Spleen (tissue), 11 donors: Measurements from ENCODE around the gene PTPRN2. TPM values are rescaled to one million over a fixed set of nuclear protein-coding genes. Genes with fewer than 3 reads are reported as not detected.
A peak's percentile ranks its signal among the peaks of the same experiment; 100 is the strongest.

ENCODE experiments used
- DNase-seq: peaks from one replicate; pipeline ENCODE4 v3.0.0-alpha.2; 2020
- H3K27ac ChIP-seq, 8 donors: fragments of 200-600 bp; sonication (generic) in 7 of 8; 1 replicate in 4 of 8; 2 replicates in 4 of 8; pipeline versions ENCODE4 v1.5.0 to v1.8.0; 2016 to 2021; ENCODE audit warnings: inconsistent platforms in 4 of 8, mild to moderate bottlenecking in 4 of 8, moderate library complexity in 1 of 8
- H3K27me3 ChIP-seq, 7 donors: fragments of 200-600 bp; sonication (generic) in 6 of 7; replicated peaks in 1 of 7; 1 replicate in 4 of 7; 2 replicates in 3 of 7; pipeline versions ENCODE4 v1.5.0 to v1.8.0; 2016 to 2021; ENCODE audit warnings: inconsistent platforms in 3 of 7, mild to moderate bottlenecking in 1 of 7
- H3K36me3 ChIP-seq, 6 donors: fragments of 200-600 bp; sonication (generic) in 5 of 6; 1 replicate in 4 of 6; 2 replicates in 2 of 6; pipeline versions ENCODE4 v1.5.0 to v1.8.0; 2016 to 2021; ENCODE audit warnings: inconsistent platforms in 2 of 6
- H3K4me1 ChIP-seq, 6 donors: fragments of 200-600 bp; sonication (generic) in 5 of 6; 1 replicate in 3 of 6; 2 replicates in 3 of 6; pipeline versions ENCODE4 v1.5.0 to v1.8.0; 2016 to 2021; ENCODE audit warnings: inconsistent platforms in 3 of 6
- H3K4me3 ChIP-seq, 8 donors: fragments of 200-600 bp; sonication (generic) in 7 of 8; 1 replicate in 4 of 8; 2 replicates in 4 of 8; pipeline versions ENCODE4 v1.5.0 to v1.8.0; 2016 to 2021; ENCODE audit warnings: inconsistent platforms in 4 of 8, mild to moderate bottlenecking in 4 of 8, moderate library complexity in 2 of 8
- H3K9me3 ChIP-seq, 8 donors: fragments of 200-600 bp; sonication (generic) in 7 of 8; 1 replicate in 4 of 8; 2 replicates in 4 of 8; pipeline versions ENCODE4 v1.5.0 to v1.8.0; 2016 to 2021; ENCODE audit warnings: inconsistent platforms in 4 of 8
- CTCF ChIP-seq, 11 experiments: fragments of 200-600 bp in 7 of 11; fragments of 450-650 bp in 4 of 11; sonication (generic) in 4 of 11; IDR thresholded peaks in 8 of 11; conservative IDR thresholded peaks in 3 of 11; 1 replicate in 7 of 11; 2 replicates in 4 of 11; pipeline versions ENCODE4 v1.4.0 to v1.8.0; 2016 to 2021; ENCODE audit warnings: antibody characterized with exemption in 11 of 11, inconsistent platforms in 4 of 11, mild to moderate bottlenecking in 1 of 11
- POLR2A ChIP-seq, 3 donors: fragments of 450-650 bp; IDR thresholded peaks; one replicate each; pipeline ENCODE4 v1.5.1; 2017; ENCODE audit warnings: antibody characterized with exemption in 3 of 3, mild to moderate bottlenecking in 1 of 3
- POLR2AphosphoS5 ChIP-seq, 3 donors: sonication (generic); formaldehyde crosslinking; IDR thresholded peaks; one replicate each; pipeline ENCODE4 v1.5.1; 2017; ENCODE audit warnings: antibody characterized with exemption in 3 of 3
- WGBS, 5 donors: extraction: QIAGEN DNeasy Blood & Tissue Kit in 3 of 5; methylation state at CpG; one replicate each; pipeline versions ENCODE4 v1.1.5 to v1.1.7; 2013 to 2018; 5-methylcytosine and 5-hydroxymethylcytosine counted together
- intact Hi-C: fragments of 100-400 bp; cut with DNase I; formaldehyde crosslinking; loops from one replicate; pipeline ENCODE4 v1.15.0; 2023; ENCODE audit warnings: low total_unique reads
- polyA plus RNA-seq, 3 donors: library from polyadenylated mRNA; stranded (reverse); fragments of 200-250 nt; gene quantifications; one replicate each; pipeline ENCODE4 v1.2.1, GENCODE V29; 2013
- total RNA-seq, 7 donors: library from RNA; depleted of rRNA in 3 of 7; stranded (reverse); fragments of >200 nt in 3 of 7; fragmentation: NEBNext Ultra II Directional in 4 of 7; extraction: Animal tissue kit (Norgen Biotek cat#: 25700) in 4 of 7; gene quantifications; one replicate each; pipeline versions ENCODE4 v1.1.0 to v1.2.1, GENCODE V29; 2016 to 2021
- donor health status: healthy with polysubstance abuse.
- donor health status: DM: no; HTN: no; CAD: no; lungs with moderate emphysema.
- donor health status: DM: no; HTN: no; CAD: no.
- donor health status: Bipolar disorder and iron deficiency.
- donor health status: healthy.
- donor health status: DM: no; HTN: no; CAD: no.
- donor health status: DM: yes; HTN: yes; CAD: no.

PTPRN2 gene
- total and polyA plus RNA-seq, 10 donors: 7.0 to 22.8 (median 16.8) TPM

- H3K36me3 ChIP-seq: no peaks in the 10 kb centered on the region
- WGBS, 5 donors: 88 to 96% (median 93%) methylated on average over 5 of the region's 5 CpGs
- intact Hi-C loops: no loop called here
- H3K27me3 ChIP-seq: no peaks in the 10 kb centered on the region
- H3K4me3 ChIP-seq: no peak overlapping the region
- peak; percentile 12 for DNase-seq
- H3K4me1 ChIP-seq: no peaks in the 10 kb centered on the region
- peaks cover 0 to 24% (median 5%) of the 10 kb centered on the region in 8 donors for H3K9me3 ChIP-seq
- no peak overlapping the region for H3K27ac ChIP-seq
- no peak for TF ChIP-seq CTCF (IDR thresholded peaks at IDR 0.05 in 8 of 11, conservative IDR thresholded peaks at IDR 0.05 in 3 of 11)
- no peak for TF ChIP-seq POLR2AphosphoS5 (IDR thresholded peaks at IDR 0.05)
- no peak for TF ChIP-seq POLR2A (IDR thresholded peaks at IDR 0.05)
These were observed 783.7 kb downstream of the PTPRN2 start for GRCh38 chr7:157803906-157804305.

- Histone ChIP-seq H3K4me3 (no peak overlapping the region), H3K27ac (no peak overlapping the region), H3K27me3 (no peaks in the 10 kb centered on the region), H3K4me1 (no peaks in the 10 kb centered on the region), H3K36me3 (no peaks in the 10 kb centered on the region), H3K9me3 (peaks cover 0 to 11% (median 0%) of the 10 kb centered on the region in 8 donors)
- DNase-seq: peak; percentile 72
- 91 to 97% (median 94%) methylated on average over 42 of the region's 42 CpGs for WGBS, 5 donors
- TF ChIP-seq POLR2AphosphoS5 (IDR thresholded peaks at IDR 0.05) (no peak), CTCF (IDR thresholded peaks at IDR 0.05 in 8 of 11, conservative IDR thresholded peaks at IDR 0.05 in 3 of 11) (no peak), POLR2A (IDR thresholded peaks at IDR 0.05) (no peak)
- intact Hi-C loops: no loop called here
These were observed 785.5 kb downstream of the PTPRN2 start for GRCh38 chr7:157801971-157802675.

GRCh38 chr7:157801113-157801512 is 786.5 kb downstream of the PTPRN2 start:
- no peaks in the 10 kb centered on the region for H3K27me3 ChIP-seq
- peak; percentile 59 for DNase-seq
- H3K9me3 ChIP-seq: peaks cover 0 to 11% (median 0%) of the 10 kb centered on the region in 8 donors
- intact Hi-C loops: no loop called here
- TF ChIP-seq POLR2A (IDR thresholded peaks at IDR 0.05) (no peak), CTCF (IDR thresholded peaks at IDR 0.05 in 8 of 11, conservative IDR thresholded peaks at IDR 0.05 in 3 of 11) (no peak), POLR2AphosphoS5 (IDR thresholded peaks at IDR 0.05) (no peak)
- no peak overlapping the region for H3K27ac ChIP-seq
- H3K4me1 ChIP-seq: no peaks in the 10 kb centered on the region
- H3K4me3 ChIP-seq: no peak overlapping the region
- no peaks in the 10 kb centered on the region for H3K36me3 ChIP-seq
- 89 to 94% (median 90%) methylated on average over 21 of the region's 21 CpGs for WGBS, 5 donors

GRCh38 chr7:157800281-157800680 is 787.3 kb downstream of the PTPRN2 start:
- Histone ChIP-seq H3K36me3 (no peaks in the 10 kb centered on the region), H3K4me3 (no peak overlapping the region), H3K27me3 (no peaks in the 10 kb centered on the region), H3K9me3 (peaks cover 0 to 11% (median 0%) of the 10 kb centered on the region in 8 donors), H3K4me1 (no peaks in the 10 kb centered on the region), H3K27ac (no peak overlapping the region)
- TF ChIP-seq CTCF (IDR thresholded peaks at IDR 0.05 in 8 of 11, conservative IDR thresholded peaks at IDR 0.05 in 3 of 11) (no peak), POLR2A (IDR thresholded peaks at IDR 0.05) (no peak), POLR2AphosphoS5 (IDR thresholded peaks at IDR 0.05) (no peak)
- WGBS, 5 donors: 90 to 96% (median 93%) methylated on average over 15 of the region's 15 CpGs
- intact Hi-C loops: no loop called here
- peak; percentile 47 for DNase-seq
